C4-2B (cell line): ENCODE results near the gene ZNF260.

Source experiments
- ZFX ChIP-seq: fragments of 450-650 bp; IDR thresholded peaks from 2 replicates; pipeline ENCODE4 v1.6.1; 2017
- TF ChIP-seq, protein P1 (sequence below): fragments of 450-650 bp; conservative IDR thresholded peaks from 2 replicates; pipeline ENCODE4 v1.5.1; 2017; ENCODE audit warnings: mild to moderate bottlenecking

DNA sequence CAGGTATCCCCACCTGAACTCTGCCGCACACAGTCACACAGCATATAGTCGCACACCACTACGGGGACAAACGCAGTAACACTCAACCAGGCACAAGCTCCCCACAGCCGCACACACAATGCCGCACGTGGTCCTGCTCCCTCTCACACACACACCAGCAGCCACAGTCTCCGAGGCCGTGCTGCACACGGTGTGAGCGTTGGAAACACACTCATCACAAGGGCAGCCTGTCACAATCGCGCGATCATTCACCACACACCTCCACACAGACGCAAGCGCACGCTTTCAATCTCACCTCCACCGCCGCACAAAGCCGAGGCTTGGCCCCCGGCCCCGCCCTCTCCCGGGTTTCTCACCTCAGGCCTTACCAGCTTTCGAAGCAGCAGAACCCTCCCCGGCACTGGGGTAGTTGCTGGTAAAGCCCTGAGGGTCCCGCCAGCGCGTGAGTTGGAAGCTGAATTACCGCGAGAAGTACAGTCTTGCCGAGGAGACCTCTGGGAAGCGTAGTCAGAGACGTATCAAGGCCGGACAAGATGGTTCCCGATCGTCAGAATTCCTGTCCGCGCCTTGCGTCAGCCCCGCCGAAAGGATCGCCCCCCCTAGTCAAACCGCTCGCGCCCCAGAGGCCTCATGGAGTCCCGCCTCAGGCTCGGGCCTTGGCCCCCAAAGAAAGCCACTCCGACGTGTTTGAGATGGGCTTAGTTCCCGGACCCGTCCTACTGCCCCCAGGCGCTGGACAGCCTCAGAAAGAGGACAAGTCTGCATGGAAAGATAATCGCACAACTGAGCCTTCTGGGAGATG, 38.8 kb downstream of the ZNF260 start, which contains the start of gene ZNF566:
- TF ChIP-seq, protein P1, sequence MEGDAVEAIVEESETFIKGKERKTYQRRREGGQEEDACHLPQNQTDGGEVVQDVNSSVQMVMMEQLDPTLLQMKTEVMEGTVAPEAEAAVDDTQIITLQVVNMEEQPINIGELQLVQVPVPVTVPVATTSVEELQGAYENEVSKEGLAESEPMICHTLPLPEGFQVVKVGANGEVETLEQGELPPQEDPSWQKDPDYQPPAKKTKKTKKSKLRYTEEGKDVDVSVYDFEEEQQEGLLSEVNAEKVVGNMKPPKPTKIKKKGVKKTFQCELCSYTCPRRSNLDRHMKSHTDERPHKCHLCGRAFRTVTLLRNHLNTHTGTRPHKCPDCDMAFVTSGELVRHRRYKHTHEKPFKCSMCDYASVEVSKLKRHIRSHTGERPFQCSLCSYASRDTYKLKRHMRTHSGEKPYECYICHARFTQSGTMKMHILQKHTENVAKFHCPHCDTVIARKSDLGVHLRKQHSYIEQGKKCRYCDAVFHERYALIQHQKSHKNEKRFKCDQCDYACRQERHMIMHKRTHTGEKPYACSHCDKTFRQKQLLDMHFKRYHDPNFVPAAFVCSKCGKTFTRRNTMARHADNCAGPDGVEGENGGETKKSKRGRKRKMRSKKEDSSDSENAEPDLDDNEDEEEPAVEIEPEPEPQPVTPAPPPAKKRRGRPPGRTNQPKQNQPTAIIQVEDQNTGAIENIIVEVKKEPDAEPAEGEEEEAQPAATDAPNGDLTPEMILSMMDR = no peak; the same call in 1 of the 2 replicates
- peak; percentile 40; the same call in 1 of the 2 replicates for TF ChIP-seq ZFX
